K562 treated with DMSO at 1 percent for 4 hours (cell line): ENCODE measurements around the gene NUP205. TPM values are rescaled to one million over a fixed set of nuclear protein-coding genes. Genes with fewer than 3 reads are reported as not detected.

Experiments used
- total RNA-seq: library from RNA; unstranded; fragments of 300-600 nt; gene quantifications from 2 replicates; pipeline ENCODE4 v1.2.3, GENCODE V29; 2022; ENCODE audit not compliant: insufficient read depth

The NUP205 gene
- total RNA-seq = 69.7 and 87.4 TPM in 2 replicates

GRCh38 chr7:135557455-135558336 is at the start of gene NUP205:
NUP205 (plus strand) TSS chr7:135557917; CDS start chr7:135557945, 28 bp downstream.

DNA sequence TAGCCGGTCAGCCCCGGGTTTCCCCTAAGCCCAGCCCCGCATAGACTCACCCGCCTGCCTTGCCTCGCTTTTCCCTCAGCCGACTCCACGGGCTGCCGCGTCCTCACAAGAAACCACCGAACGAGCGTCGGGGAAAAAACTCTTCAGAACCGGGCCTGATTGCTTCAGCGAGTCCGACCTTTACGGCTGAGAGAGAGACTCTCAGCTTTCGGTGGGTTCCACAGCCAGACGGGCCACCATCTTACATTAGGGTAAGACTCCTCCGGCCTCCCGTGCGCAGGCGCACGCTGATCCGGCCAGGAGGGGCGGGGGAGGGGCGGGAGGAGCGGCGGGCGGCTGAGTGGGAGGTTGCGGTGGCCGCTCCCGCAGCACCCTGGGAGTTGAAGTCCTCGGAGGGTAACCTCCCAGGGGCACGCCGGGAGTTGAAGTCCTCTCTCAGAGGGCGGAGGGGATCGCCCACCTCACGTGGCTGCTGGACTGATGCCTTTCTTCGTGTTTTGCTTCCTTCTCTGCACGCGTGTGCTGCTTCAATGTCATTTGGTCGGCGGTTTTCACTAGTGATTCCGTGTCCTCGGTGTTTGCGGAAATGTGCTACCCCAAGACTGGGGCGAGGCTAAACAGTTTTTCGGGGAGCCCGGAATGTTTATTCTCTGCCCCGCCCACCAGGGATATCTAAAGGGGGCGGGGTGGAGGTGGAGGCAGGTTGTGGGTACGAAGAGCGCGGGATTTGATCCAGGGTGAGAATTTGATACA is 47.7 kb upstream of the NUP205 start, which contains the start of gene CNOT4:
Gene CNOT4 (minus strand): TSS at position 264 of the 753 bp plus-strand sequence. CDS start 71,771 bp downstream, outside the sequence.

GRCh38 chr7:135662373-135663114 is 104.8 kb downstream of the NUP205 start, which contains the start of gene STMP1:
STMP1 (plus strand) TSS chr7:135662514.

Other genes with a start within 250 kb of the NUP205 start
- gene CNOT4, start 47.8 kb upstream of the NUP205 start, total RNA-seq = 11.6 and 16.8 TPM in 2 replicates
- gene STMP1, start 104.6 kb downstream of the NUP205 start, total RNA-seq = 31.1 and 33.6 TPM in 2 replicates
- gene SLC13A4, start 170.3 kb downstream of the NUP205 start, total RNA-seq = 0.75 TPM in 1 of 2 replicates, not detected in the other
- not detected in 2 replicates for gene FAM180A, start 190.9 kb downstream of the NUP205 start, total RNA-seq